SK-N-MC (cell line): ENCODE data around the gene SCARF2.

Source experiments
- EZH2 ChIP-seq: fragments of 200-600 bp; sonication (generic); IDR thresholded peaks from one replicate; pipeline ENCODE4 v1.6.1; 2017; ENCODE audit warnings: antibody characterized with exemption
- POLR2AphosphoS5 ChIP-seq: IDR thresholded peaks from 2 replicates; pipeline ENCODE4 v1.6.1; 2012; ENCODE audit warnings: mild to moderate bottlenecking, low read depth, low read length, borderline replicate concordance

DNA sequence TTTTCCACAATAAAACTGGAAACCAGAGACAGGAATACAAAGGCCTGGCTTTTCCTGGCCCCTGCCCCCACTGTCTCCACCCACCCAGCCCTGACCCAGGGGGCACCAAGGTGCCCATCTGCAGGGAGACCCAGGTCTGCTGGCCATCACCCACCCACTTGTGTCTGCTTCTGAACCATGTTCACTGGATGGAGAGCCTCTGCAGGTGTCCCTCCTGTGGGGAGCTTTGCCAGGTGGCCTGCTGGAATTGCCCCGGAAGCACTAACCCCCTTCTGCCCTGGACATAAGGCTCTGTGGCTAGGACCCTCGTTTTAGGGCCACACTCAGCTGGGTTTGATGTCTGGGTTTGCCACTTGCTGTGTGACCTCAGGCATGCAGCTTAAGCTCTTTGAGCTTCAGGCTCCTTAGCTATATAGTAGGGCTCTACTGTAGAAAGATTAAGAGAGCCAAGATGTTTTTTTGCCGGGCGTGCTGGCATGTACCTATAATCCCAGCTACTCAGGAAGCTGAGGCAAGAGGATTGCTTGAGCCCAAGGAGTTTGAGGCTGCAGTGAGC lies 3.9 kb downstream of the SCARF2 start:
- no peak for TF ChIP-seq EZH2
- TF ChIP-seq POLR2AphosphoS5 = no peak
